OCI-M2 (cell line): ENCODE results near the gene ANO2.
"Not testable (repeated sequence)": the region's sequence is repeated elsewhere in the genome, so short reads cannot be mapped to it uniquely, and the experiment has no call there.

Source experiments
- DNase-seq: peaks from one replicate; lab custom pipeline; 2025; ENCODE audit not compliant: unreplicated experiment; lab: John Stamatoyannopoulos, UW

The ANO2 gene

GRCh38 chr12:5561846-5562245 is 383.2 kb downstream of the ANO2 start:
- DNase-seq = no peak

DNA sequence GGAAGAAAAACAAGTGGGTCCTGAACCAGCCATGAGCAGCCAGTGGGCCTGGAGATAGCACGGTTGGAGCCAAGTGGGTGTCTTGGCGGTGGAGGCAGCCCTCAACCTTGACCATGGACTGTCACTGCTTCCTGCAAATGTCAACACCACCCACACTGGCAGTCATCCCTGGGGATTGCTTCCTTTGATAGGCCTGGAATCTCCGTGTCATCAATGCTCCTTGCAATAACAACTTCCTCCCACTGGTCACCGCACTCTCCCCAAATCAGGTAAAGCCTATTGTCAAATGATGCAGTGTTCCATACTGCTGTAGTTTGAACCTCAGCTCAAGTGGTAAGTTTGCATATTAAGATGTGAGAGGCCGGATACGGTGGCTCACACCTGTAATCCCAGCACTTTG is 384.0 kb downstream of the ANO2 start:
- no peak for DNase-seq

- DNase-seq = no peak
These were observed 384.8 kb downstream of the ANO2 start for GRCh38 chr12:5560265-5560664.

DNA sequence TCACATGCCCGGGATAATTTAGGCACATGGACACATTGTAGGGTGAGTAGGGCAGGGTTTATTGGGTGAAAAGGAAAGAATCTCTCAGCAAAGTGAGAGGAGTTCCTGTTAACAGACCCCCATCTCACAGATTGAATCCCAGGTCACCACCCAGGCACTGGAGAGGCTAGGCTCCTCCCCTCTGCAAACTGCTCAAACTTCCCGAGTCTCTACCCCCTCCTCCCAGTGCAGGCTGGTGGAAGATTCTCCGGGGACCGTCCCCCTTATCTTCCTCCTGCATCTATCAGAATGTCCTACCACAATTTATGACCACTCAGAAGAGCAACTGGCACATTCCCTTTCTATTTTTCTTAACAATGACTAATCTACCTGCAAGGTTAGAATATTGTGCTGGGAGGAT is 387.2 kb downstream of the ANO2 start:
- no peak for DNase-seq

DNA sequence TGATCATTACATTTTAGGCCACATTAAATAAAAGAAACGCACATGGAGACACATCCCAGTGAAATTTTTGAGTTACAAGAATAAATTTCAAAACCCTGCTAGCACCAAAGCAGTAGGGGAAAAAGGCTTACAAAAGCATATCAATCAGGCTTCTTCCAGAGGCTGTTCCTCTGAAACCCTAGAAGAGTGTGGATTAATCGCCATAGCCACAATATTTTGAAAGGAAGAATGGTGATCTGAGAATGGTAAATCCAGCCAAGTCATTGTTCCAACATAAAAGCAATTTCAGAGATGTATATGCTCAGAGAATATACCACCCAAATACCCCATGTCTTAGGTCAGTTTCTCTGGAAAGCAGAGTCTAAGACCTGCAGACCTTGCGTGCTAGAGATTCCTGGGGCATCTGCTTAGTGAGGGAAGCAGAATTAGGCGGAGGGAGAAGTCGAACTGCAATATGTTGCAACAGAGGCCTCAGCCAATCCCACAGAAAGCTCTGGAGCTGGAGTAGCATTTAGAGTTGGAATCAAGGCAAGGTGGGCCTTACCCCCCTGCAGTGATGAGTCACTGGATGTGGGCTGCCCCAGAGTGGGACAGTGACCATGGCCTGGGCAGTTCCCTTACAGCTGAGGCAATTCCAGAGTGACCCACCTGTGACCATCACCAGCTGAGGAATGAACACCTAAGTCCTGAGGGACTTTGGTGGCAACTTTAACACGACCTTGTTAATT is 387.9 kb downstream of the ANO2 start:
- DNase-seq = no peak

DNA sequence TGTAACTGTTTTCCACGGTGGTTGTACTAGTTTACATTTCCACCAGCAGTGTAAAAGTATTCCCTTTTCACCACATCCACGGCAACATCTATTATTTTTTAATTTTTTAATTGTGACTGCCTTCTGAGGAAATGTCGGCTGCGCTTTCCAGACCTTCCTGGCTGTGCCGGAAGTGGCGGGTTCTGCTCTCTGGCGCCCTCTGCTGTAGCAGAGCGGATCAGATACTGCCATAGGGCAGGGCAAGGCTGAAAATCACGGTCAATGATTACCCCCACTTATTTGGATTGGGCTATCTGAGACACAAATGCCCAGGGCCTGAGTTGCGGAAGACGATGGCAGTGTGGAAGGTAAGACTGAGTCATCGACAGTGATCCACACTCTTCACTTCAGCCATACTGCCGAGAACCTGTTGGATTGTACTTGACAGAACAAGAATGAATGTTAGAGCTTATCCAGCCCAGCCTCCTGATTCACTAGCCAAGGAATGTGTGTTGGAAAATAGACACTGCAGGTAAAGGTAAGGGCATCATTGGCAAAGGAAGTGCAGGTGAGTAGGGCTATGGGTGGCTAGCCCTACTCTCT is 388.9 kb downstream of the ANO2 start:
- no peak for DNase-seq

DNA sequence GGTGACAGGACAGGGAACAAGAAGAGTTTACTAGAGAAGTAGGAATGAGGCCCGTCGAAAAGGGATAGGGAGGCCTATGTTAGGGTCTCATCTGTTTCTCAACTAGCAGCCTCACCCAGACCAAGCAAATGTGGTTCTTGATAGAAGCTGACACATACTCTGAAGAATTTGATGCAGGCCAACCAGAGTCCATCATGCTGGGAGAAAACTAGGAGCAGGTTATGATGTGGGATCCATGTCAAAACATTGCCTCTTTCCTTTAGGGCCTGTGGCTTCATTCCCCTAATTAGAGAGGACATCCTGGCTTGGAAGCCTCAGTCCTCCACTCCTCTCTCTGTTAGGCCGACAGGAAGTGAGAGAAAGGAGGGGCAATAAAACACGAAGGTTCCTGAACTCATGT is 390.3 kb downstream of the ANO2 start:
- no peak for DNase-seq

- no peak for DNase-seq
These were observed 396.0 kb downstream of the ANO2 start for GRCh38 chr12:5549011-5549410.

GRCh38 chr12:5548152-5548943 is 396.7 kb downstream of the ANO2 start:
- DNase-seq = no peak

GRCh38 chr12:5546616-5547015 is 398.4 kb downstream of the ANO2 start:
- no peak for DNase-seq

DNA sequence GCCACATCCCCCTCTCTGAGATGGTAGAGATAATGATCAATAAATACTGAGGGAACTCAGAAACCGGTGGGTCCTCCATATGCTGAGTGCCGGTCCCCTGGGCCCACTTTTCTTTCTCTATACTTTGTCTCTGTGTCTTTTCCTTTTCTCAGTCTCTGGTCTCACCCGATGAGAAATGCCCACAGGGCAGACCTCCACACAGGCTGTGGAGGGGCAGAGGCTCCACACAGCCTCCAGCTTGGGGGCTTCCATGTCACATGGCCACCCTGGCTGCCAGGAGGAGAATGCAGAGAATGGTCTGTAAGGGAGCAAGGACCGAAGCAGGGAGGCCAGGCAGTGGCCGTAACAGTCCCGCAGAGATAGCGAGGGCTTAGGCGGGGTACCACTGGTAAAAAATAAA is 407.3 kb downstream of the ANO2 start:
- DNase-seq = no peak

GRCh38 chr12:5537026-5537615 is 407.9 kb downstream of the ANO2 start:
- not testable (repeated sequence) for DNase-seq

DNA sequence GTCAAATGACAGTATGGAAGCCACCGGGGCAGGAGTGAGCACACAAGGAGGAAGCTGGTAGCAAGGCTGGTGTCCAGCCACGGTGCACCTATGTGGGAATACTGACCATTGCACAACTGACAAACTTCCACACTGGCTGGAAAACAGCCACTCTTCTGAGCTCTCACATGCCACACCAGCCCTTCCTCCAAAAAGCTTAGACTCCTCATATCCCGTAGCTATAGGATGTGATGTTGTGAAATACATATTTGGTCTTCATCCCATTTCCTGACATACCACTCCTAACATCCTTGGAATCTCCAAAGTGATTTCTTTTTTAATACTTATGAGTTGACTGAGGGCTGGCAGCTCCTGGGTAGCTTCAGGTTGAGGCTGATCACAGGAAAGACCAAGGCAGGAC is 409.5 kb downstream of the ANO2 start:
- DNase-seq = no peak

GRCh38 chr12:5534426-5535199 is 410.4 kb downstream of the ANO2 start:
- no peak for DNase-seq

- DNase-seq = no peak
These were observed 411.7 kb downstream of the ANO2 start for GRCh38 chr12:5533368-5533767.

- DNase-seq = no peak
These were observed 419.2 kb downstream of the ANO2 start for GRCh38 chr12:5525783-5526367.

GRCh38 chr12:5524769-5525436 is 420.2 kb downstream of the ANO2 start:
- DNase-seq = no peak

DNA sequence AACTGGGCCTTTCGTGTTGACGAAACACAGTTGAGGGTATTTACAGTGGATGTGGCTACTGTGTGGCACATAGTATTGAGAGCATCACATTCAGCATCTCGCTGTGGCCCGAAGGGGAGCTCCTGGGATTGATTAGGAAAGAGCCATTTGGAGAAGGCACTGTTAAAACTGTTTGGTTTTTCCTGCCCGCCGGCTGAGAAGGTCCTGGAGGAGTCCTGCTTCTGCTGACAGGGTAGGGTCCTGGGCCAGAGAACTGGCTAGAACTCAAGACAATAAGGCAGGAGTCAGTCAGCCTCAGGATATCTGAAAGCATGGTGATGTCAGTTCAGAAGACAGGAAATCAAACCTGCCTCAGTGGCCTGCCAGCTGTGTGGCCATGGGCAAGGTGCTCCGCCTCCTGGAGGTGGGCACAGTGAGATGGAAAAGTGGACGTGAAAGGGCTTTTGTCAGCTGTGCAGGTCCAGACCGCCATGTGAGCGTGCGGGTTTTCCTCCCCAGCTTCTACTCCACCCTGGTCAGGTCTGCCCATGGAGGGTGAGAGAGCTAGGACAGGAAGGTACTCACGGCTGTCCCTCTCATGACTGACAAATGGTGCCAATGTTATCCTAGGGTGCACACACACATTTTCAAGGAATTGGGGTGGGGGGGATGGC is 420.8 kb downstream of the ANO2 start:
- no peak for DNase-seq

DNA sequence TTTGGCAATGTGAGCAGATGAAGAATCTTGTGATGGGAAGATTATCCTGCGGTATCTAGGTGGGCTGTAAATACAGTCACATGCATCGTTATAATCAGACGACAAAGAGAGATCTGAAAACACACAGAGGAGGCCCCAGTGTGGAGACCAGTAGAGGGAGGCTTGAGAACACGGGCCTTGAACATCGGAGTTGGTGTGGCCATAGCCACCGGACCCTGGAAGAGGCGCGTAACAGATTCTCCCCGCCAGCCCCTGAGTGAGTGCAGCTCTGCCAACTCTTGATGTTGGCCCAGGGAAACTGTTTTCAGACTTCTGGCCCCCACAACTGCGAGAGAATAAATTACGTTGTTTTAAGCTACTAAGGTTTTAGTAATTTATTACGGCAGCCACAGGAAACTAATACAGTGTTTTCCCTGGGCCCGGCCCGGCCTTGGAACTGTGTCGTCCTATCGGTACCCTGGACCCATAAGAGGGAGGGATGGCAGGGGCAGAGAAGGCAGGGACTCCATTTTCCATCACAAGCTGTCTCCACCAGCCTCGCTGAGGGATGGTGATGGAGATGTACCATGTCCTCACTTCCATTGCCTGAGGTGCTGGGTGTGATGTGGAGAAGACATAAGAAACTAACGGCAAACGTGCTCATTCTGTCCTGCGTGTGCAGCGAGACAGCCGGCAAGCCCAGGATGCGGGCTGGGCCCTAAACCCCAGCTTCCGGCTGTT is 421.5 kb downstream of the ANO2 start:
- no peak for DNase-seq
